22Rv1 (cell line): ENCODE data around the gene CDRT4.

Experiments
- CTCF ChIP-seq: fragments of 450-650 bp; IDR thresholded peaks from 2 replicates; pipeline ENCODE4 v1.5.1; 2017; ENCODE audit warnings: mild to moderate bottlenecking
- ZFX ChIP-seq: fragments of 450-650 bp; IDR thresholded peaks from 2 replicates; pipeline ENCODE4 v1.6.1; 2017; ENCODE audit warnings: antibody characterized with exemption, borderline replicate concordance

GRCh38 chr17:15492791-15493692, 25.6 kb upstream of the CDRT4 start:
- TF ChIP-seq ZFX: no peak
- TF ChIP-seq CTCF: no peak
